Esophagus muscularis mucosa (tissue), 4 donors: Measurements from ENCODE around the gene FAM171A1.

Source experiments
- CTCF ChIP-seq, 3 experiments: fragments of 200-600 bp in 2 of 3; fragments of 450-650 bp in 1 of 3; sonication (generic) in 2 of 3; IDR thresholded peaks; one replicate each; pipeline ENCODE4 v1.5.1; 2017 to 2019; ENCODE audit warnings: antibody characterized with exemption in 3 of 3, mild to moderate bottlenecking in 2 of 3, moderate library complexity in 1 of 3
- EP300 ChIP-seq: sonication (generic); formaldehyde crosslinking; IDR thresholded peaks from one replicate; pipeline ENCODE4 v1.6.1; 2017; ENCODE audit warnings: antibody characterized with exemption
- POLR2AphosphoS5 ChIP-seq, 2 donors: sonication (generic); formaldehyde crosslinking; IDR thresholded peaks; one replicate each; pipeline ENCODE4 v1.6.1; 2017; ENCODE audit warnings: antibody characterized with exemption in 2 of 2

- TF ChIP-seq CTCF (IDR thresholded peaks at IDR 0.05) (no peak), EP300 (no peak), POLR2AphosphoS5 (IDR thresholded peaks at IDR 0.05) (no peak)
These were observed 54.9 kb downstream of the FAM171A1 start for GRCh38 chr10:15316145-15316544.
